NCI-H2196 treated with DMSO at 0.1 percent for 48 hours (cell line): ENCODE results near the gene ADK.

Source experiments
- DNase-seq: peaks from one replicate; lab custom pipeline; 2025; ENCODE audit not compliant: unreplicated experiment; lab: John Stamatoyannopoulos, UW

Gene ADK

DNA sequence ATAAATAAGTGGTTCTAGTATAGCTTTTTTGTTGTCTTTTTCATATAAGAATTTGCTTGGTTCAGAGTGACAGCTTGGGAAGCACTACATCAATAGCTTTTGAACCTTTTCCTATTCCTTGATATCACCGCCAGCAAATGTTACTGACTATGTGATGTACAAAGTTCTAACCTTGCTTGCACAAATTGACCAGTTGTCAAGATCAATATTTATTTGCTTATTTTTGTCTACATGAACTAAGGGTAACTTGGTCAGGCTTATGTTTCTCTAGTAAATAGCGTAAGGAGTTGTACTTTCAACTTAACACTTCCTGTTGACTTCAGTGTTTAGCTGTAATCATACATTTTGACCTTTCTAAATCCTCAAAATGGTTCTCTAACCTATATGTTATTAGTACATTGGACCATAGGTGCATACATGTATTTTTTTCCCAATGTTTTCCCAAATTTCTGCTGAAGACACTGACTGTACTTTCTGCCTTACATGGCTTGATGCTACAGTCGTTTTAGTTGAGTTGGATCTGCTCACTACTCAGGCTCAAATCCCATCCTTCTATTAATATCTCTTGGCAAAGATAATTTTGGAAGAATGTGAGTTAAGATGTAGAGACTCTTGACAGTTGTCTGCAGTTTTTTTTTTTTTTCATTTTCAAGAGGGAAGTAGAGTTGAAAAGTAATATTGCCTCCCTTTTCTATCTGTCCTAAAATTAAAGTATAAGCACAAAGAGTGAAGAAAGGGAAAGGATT lies 436.3 kb downstream of the ADK start:
- DNase-seq = no peak

- peak; percentile 90 for DNase-seq
Observed at GRCh38 chr10:74589226-74589673, 438.2 kb downstream of the ADK start.

DNA sequence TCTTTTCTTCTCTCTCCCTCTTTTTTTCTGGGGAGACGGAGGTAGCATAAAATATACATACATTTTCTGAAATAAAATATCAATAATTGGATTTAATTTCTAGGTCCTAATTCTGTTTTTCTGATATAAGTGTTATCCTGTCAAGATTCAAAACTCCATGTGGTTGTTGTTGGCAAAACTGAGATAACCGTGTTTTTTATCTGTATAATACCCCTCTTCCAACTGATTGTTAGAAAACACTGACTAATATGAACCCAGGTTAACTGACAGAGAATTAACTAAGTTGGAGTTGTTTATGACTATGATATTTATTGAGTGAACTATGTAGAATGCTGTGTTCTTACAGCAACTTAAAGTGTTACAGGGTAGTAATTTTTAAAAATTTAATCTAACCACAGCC lies 438.8 kb downstream of the ADK start:
- no peak for DNase-seq

DNA sequence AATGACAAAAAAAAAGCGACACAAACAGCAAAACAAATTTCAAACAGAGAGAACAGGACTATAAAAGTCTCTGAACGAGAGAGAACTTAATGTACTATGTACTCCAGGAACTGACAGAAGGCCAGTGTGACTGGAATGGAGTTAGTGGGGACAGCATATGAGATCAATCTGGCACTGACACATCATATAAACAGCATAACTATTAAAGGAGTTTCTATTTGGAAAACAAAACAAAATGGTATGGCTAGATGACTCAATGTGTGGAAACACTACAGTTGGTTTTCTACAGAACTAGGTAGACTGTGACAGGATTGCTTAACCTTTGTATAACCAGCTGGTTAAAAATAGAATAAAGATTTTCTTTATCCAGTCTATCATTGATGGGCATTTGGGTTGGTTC lies 442.4 kb downstream of the ADK start:
- DNase-seq = no peak

GRCh38 chr10:74596713-74597112 lies 445.7 kb downstream of the ADK start:
- no peak for DNase-seq

DNA sequence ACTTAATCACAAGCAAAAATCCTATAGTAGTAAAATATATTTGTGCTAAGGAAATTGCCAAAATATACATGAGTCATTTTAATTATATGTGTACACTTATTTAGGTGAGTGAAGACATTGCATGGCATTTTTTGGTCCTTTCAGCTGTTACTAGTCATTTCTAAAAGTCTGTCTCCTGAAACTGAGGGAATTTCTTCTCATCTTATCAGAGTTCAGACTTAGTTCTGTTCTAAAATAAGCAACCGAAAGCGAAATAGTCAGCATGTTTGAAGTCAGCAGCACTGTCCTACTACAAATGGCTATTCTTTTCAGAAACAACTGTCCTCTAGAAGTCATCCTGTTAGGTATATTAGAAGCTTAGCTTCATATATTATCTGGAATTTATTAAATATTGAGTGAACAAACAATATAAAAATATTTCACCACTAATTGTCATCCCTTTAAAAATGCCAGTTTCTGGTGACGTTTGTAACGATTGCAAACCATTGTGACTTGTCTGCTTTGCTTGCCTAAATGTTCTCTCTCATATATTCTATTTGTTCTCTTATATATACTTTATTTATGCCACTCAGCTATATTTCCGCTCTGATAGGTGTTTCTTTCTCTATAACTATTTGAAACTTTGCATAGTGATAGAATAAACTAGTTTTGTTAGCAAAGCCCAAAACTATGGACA lies 448.0 kb downstream of the ADK start:
- DNase-seq = no peak

- DNase-seq = no peak
Observed at GRCh38 chr10:74599672-74600071, 448.7 kb downstream of the ADK start.

DNA sequence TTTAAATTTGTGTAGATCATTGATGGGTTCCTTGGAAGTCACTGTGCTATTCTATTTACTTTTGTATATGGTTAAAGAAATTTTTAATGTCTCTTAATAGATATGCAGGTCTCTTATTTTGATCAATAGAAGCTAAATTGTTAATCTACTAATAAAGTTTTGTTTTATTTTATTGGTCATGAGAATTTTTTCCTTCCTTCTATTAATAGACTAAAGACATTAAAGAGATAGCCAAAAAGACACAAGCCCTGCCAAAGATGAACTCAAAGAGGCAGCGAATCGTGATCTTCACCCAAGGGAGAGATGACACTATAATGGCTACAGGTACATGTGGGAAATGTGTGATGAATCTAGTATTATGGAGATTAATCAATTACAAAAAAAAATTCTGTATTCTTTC lies 449.1 kb downstream of the ADK start:
- DNase-seq = no peak

GRCh38 chr10:74602576-74602975 lies 451.6 kb downstream of the ADK start:
- DNase-seq = no peak

DNA sequence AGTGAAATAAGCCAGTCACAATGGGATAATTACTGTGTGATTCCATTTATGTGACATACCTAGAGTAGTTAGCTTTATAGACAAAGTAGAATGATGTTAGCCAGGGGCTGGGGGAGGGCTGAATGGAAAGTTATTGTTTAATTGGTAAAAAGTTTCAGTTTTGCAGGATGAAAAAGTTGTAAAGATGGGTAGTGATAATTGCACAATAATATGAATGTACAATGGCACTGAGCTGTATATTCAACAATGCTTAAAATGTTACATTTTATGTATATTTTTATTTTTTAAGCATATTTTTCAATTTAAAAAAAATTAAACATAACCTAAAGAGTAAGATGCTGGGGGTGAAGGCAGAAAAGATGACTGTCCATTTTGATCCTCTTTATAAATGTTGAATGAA lies 459.3 kb downstream of the ADK start:
- no peak for DNase-seq

DNA sequence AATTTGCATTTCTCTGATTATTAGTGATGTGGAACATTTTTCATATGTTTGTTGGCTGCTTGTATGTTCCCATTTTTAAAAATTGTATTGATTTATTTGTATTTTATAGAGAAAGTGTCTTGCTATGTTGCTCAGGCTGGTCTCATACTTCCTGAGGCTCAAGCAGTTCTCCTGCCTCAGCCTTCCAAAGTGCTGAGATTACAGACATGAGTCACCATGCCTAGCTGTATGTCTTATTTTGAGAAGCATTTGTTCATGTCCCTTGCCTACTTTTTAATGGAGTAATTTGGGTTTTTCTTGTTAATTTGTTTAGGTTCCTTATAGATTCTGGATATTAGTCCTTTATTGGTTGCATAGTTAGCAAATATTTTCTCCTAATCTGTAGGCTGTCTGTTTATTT lies 461.2 kb downstream of the ADK start:
- no peak for DNase-seq

GRCh38 chr10:74620626-74621025 lies 469.6 kb downstream of the ADK start:
- no peak for DNase-seq

DNA sequence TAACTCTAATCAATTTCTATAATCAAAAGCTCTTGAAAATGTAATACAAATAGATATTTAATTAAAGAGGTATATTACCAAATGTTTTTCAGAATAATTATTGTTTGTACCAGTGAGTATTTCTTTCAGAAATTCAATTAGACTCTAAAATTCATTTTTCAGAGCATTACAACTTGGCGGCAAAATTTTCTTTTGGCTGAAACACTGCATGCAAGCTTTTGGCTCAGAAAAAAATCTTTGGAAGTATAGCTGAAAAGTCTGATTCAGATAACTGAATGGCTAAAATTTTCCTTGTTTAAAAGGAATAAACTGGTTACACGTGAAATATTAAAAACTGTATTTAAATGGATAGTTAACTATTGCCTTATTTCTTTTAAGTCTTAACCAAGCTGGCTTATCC lies 472.8 kb downstream of the ADK start:
- no peak for DNase-seq

DNA sequence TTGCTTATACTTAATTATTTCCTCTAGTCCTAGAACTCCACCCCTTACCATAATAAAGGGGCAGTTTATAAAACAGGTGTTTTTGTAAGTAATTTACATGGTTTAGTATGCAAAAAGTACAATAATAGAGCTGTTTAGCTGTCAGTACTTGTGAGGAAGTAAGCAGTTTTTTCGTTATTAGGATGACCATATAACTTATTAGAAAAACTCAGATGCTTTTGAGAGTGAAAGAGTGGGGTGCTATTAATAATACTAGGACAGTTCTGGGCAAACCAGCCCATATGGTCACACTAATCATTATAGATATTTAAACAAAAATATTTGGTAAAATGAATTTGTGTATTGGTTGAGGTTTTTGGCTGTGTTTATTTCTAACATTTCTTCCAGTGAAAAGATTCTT lies 473.5 kb downstream of the ADK start:
- no peak for DNase-seq

- no peak for DNase-seq
Observed at GRCh38 chr10:74628136-74628535, 477.1 kb downstream of the ADK start.

DNA sequence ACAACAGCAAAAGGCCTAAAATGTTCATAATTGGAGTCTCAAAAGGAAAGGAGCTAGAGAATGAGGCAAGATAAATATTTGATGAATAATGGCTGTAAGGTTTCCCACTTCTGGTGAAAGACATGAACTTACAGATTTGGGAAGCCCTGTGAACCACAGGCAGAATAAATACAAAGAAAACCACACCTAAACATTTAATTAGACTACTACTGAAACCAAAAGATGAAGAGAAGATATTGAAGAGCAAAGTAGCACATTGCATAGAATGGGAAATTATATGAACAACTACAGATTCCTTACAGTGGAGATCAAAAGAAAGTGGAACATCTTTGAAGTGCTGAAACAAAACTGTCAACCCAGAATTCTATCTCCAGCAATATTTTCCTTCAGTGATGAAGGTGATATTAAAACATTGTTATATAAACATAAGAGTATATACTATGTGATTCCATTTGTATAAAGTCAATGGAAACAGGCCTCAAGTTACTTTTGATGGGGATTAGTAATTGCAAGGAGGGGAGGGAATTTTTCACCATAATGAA lies 484.0 kb downstream of the ADK start:
- DNase-seq = no peak

DNA sequence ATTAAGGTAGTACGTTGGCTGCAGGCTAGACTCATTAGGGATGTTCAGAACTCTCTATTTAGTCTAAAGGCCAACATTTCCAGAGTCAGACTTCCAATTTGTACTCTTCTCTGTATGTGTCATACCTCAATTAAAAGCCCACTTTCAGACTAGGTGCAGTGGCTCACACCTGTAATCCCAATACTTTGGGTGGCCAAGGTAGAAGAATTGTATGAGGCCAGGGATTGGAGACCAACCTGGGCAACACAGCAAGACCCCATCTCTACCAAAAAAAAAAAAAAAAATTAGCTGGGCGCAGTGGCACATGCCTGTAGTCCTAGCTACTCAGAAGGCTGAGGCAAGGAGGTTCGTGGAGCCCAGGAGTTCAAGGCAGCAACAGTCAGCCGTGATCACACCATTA lies 484.6 kb downstream of the ADK start:
- no peak for DNase-seq

DNA sequence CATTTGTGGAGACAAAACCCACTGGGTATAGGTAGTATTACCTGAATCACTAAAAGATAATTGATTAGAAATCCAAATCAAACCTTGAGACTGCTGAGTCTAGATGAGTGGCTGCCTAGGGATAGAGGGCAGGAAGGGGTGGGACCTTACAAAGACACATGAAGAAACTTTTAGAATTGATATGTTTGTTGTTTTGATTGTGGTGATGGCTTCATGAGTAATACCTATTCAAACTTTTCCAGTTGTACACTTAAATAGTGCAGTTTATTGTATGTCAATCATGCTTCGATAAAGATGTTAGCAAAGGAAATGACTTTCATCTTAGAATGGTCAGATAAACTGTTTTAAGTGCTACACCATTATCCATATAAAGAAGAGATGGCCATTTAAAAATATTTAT lies 486.7 kb downstream of the ADK start:
- no peak for DNase-seq

- DNase-seq = no peak
Observed at GRCh38 chr10:74640134-74640921, 489.3 kb downstream of the ADK start.

DNA sequence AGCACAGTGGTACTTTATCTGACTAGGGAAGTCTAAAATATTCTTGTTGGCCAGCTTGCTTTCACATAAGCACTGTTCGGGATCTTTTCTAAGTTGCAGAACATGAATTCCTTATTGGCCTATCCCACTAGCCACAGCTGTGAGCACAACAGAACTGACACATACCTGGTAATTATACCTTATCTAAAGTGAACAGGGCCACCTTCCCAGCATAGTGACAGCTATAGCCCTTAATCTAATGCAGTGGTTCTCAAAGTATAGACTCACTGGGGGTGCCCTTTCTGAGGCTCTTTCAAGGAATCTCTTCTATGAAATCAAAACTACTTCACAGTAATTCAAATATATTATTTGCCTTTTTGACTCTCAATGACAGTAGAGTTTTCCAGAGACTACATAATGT lies 490.6 kb downstream of the ADK start:
- no peak for DNase-seq

DNA sequence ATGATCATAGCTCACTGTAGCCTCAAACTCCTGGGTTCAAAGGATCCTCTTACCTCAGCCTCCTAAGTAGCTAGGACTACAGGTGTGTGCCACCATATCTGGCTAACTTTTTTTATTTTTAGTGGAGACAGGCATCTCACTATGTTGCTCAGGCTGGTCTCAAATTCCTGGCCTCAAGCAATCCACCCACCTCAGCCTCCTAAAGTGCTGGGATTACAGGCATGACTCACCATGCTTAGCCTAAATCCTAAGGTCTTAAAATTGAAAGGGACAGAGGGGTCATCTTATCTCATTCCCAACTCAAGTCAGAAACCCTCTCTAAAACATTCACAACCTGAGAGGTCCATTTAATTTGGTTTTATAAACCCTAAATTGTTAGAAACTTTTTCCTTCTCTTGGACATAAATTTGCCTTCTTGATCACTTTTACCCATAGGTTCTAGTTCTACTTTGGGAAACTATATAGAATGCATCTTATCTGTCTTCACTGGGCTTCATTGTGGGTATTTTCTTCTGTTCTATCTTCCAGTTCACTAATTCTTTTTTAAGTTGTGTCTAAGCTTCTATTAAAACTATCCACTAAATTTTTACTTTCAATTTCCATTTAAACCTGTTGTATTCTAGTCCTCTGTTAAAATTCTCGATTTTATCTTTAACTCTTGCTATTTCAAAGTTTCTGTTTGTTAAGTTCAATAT lies 492.0 kb downstream of the ADK start:
- no peak for DNase-seq
